ENCODE results near the gene ANXA5. TPM values are rescaled to one million over a fixed set of nuclear protein-coding genes. Genes with fewer than 3 reads are reported as not detected.

ANXA5 gene
- total RNA-seq, 4 donors from 2014 or later, result 59.2 to 181 (median 88.0) TPM

GRCh38 chr4:121688701-121689100 lies 8.1 kb downstream of the ANXA5 start:
- no peak for DNase-seq
- Histone ChIP-seq H3K36me3 (peaks cover 0 to 20% of the 10 kb centered on the region in 2 donors), H3K27me3 (no peaks in the 10 kb centered on the region), H3K9me3 (no peaks in the 10 kb centered on the region), H3K4me3 (no peak overlapping the region), H3K27ac (no peak overlapping the region), H3K4me1 (peaks cover 37 to 47% of the 10 kb centered on the region in 2 donors)
- in situ Hi-C loops (cut with MboI; ENCODE audit: low sequenced_read_pairs in 4 of 4), result no loop called here
- TF ChIP-seq CTCF (IDR thresholded peaks at IDR 0.05 in 4 of 5, conservative IDR thresholded peaks at IDR 0.05 in 1 of 5), result no peak
- TF ChIP-seq POLR2A (IDR thresholded peaks at IDR 0.05), result no peak
- intact Hi-C loops (cut with DNase I; ENCODE audit: low total_unique reads), result no loop called here
- no peak for ATAC-seq

GRCh38 chr4:121688261-121688660 lies 8.5 kb downstream of the ANXA5 start:
- Histone ChIP-seq H3K4me3 (no peak overlapping the region), H3K27me3 (no peaks in the 10 kb centered on the region), H3K27ac (no peak overlapping the region), H3K9me3 (no peaks in the 10 kb centered on the region), H3K36me3 (peaks cover 0 to 24% of the 10 kb centered on the region in 2 donors), H3K4me1 (peaks cover 33 to 44% of the 10 kb centered on the region in 2 donors)
- ATAC-seq (no peak), DNase-seq (no peak)
- intact Hi-C loops (cut with DNase I; ENCODE audit: low total_unique reads) (no loop called here), in situ Hi-C loops (cut with MboI; ENCODE audit: low sequenced_read_pairs in 4 of 4) (no loop called here)
- TF ChIP-seq POLR2A (IDR thresholded peaks at IDR 0.05) (no peak), CTCF (IDR thresholded peaks at IDR 0.05 in 4 of 5, conservative IDR thresholded peaks at IDR 0.05 in 1 of 5) (no peak)

GRCh38 chr4:121686255-121686654 lies 10.5 kb downstream of the ANXA5 start:
- Histone ChIP-seq H3K4me3 (no peak overlapping the region), H3K27me3 (no peaks in the 10 kb centered on the region), H3K9me3 (no peaks in the 10 kb centered on the region), H3K36me3 (peaks cover 0 to 44% of the 10 kb centered on the region in 2 donors), H3K4me1 (peaks cover 21 to 25% of the 10 kb centered on the region in 2 donors), H3K27ac (no peak overlapping the region)
- TF ChIP-seq CTCF (IDR thresholded peaks at IDR 0.05 in 4 of 5, conservative IDR thresholded peaks at IDR 0.05 in 1 of 5) (no peak), POLR2A (IDR thresholded peaks at IDR 0.05) (no peak)
- in situ Hi-C loops (cut with MboI; ENCODE audit: low sequenced_read_pairs in 4 of 4), result no loop called here
- DNase-seq, result no peak
- ATAC-seq, result no peak
- intact Hi-C loops (cut with DNase I; ENCODE audit: low total_unique reads), result no loop called here

GRCh38 chr4:121685257-121685656 lies 11.5 kb downstream of the ANXA5 start:
- no peak for DNase-seq
- no peaks in the 10 kb centered on the region for H3K27me3 ChIP-seq
- ATAC-seq, result no peak
- TF ChIP-seq POLR2A (IDR thresholded peaks at IDR 0.05) (no peak), CTCF (IDR thresholded peaks at IDR 0.05 in 4 of 5, conservative IDR thresholded peaks at IDR 0.05 in 1 of 5) (no peak)
- H3K36me3 ChIP-seq, result peaks cover 0 to 54% of the 10 kb centered on the region in 2 donors
- in situ Hi-C loops (cut with MboI; ENCODE audit: low sequenced_read_pairs in 4 of 4), result no loop called here
- H3K4me3 ChIP-seq, result no peak overlapping the region
- peaks cover 11 to 15% of the 10 kb centered on the region in 2 donors for H3K4me1 ChIP-seq
- no peaks in the 10 kb centered on the region for H3K9me3 ChIP-seq
- no peak overlapping the region for H3K27ac ChIP-seq
- intact Hi-C loops (cut with DNase I; ENCODE audit: low total_unique reads), result no loop called here

GRCh38 chr4:121684561-121684960 lies 12.2 kb downstream of the ANXA5 start:
- no peak for TF ChIP-seq POLR2A (IDR thresholded peaks at IDR 0.05)
- TF ChIP-seq CTCF (IDR thresholded peaks at IDR 0.05 in 4 of 5, conservative IDR thresholded peaks at IDR 0.05 in 1 of 5), result no peak
- intact Hi-C loops (cut with DNase I; ENCODE audit: low total_unique reads) (no loop called here), in situ Hi-C loops (cut with MboI; ENCODE audit: low sequenced_read_pairs in 4 of 4) (no loop called here)
- Histone ChIP-seq H3K4me3 (no peak overlapping the region), H3K27me3 (no peaks in the 10 kb centered on the region), H3K27ac (no peak overlapping the region), H3K9me3 (no peaks in the 10 kb centered on the region), H3K36me3 (peaks cover 0 to 61% of the 10 kb centered on the region in 2 donors), H3K4me1 (peaks cover 4 to 8% of the 10 kb centered on the region in 2 donors)
- ATAC-seq, result no peak
- DNase-seq, result no peak
